HCT116 (cell line): ENCODE results near the gene CRISPLD2. TPM values are rescaled to one million over a fixed set of nuclear protein-coding genes. Genes with fewer than 3 reads are reported as not detected.

Experiments used
- ATAC-seq: fragments of 200-7000 bp; cut with Tn5 transposase; 2 replicates; pipeline ENCODE4 v1.9.1; 2020; ENCODE audit warnings: mild to moderate bottlenecking, moderate library complexity
- BruUV-seq: library from RNA; stranded (reverse); fragments of 400-500 nt; replicated peaks from 2 replicates; lab custom pipeline; 2021; lab: Mats Ljungman, UMichigan
- CTCF ChIA-PET: fragments of 300-600 bp; sonication (Branson Sonifier 250); formaldehyde crosslinking; loops from one replicate; lab custom pipeline; 2021; ENCODE audit warnings: antibody characterized with exemption; lab: Charles Lee
- POLR2A ChIA-PET: fragments of 300-600, 350-600 bp; sonication (Branson Sonifier 250); formaldehyde crosslinking; loops from one replicate; lab custom pipeline; 2021; ENCODE audit warnings: antibody characterized with exemption; lab: Charles Lee
- RAD21 ChIA-PET, 2 experiments: fragments of 300-600 bp; sonication (Branson Sonifier 250); formaldehyde crosslinking; loops; one replicate each; lab custom pipeline; 2023; ENCODE audit warnings: low total read pairs in 2 of 2; ENCODE audit not compliant: uncharacterized antibody in 2 of 2, unreplicated experiment in 2 of 2, low non-redundant PET in 1 of 2; lab: Charles Lee
- DNase-seq: peaks from one replicate; pipeline ENCODE4 v3.0.0-alpha.2; 2010; ENCODE audit warnings: low read depth, low spot score
- H2AFZ ChIP-seq: fragments of 200-600 bp; shearing (Covaris generic), sonication (generic); 2 replicates; pipeline ENCODE4 v1.6.1; 2017; ENCODE audit warnings: low read depth, mixed run types, mixed read lengths, antibody characterized with exemption, low read length; ENCODE audit not compliant: poor library complexity, severe bottlenecking
- H3K27ac ChIP-seq: 2 replicates; pipeline ENCODE4 v1.5.1; 2012; ENCODE audit warnings: low read depth, low read length
- H3K27me3 ChIP-seq: fragments of 200-600 bp; sonication (generic); 2 replicates; pipeline ENCODE4 v1.6.1; 2016; ENCODE audit warnings: mixed run types, low read length, mixed read lengths; ENCODE audit not compliant: insufficient read depth
- H3K36me3 ChIP-seq, 2 experiments: fragments of 200-500 bp in 1 of 2; fragments of 200-600 bp in 1 of 2; sonication (Bioruptor generic) in 1 of 2; sonication (generic) in 1 of 2; 2 replicates each; pipeline versions ENCODE4 v1.5.1 to v1.6.1; 2014 to 2016; ENCODE audit warnings: low read length in 2 of 2, inconsistent platforms in 1 of 2, mixed read lengths in 1 of 2, mixed run types in 1 of 2; ENCODE audit not compliant: insufficient read depth in 2 of 2, control insufficient read depth in 1 of 2
- H3K4me1 ChIP-seq, 2 experiments: fragments of 200-600 bp in 1 of 2; sonication (generic) in 1 of 2; 2 replicates each; pipeline versions ENCODE4 v1.5.1 to v1.6.1; 2012 to 2017; ENCODE audit warnings: low read length in 2 of 2, inconsistent platforms in 1 of 2, mild to moderate bottlenecking in 1 of 2, mixed read lengths in 1 of 2, mixed run types in 1 of 2, moderate library complexity in 1 of 2; ENCODE audit not compliant: insufficient read depth in 2 of 2, control insufficient read depth in 1 of 2
- H3K4me2 ChIP-seq: fragments of 200-600 bp; sonication (generic); 2 replicates; pipeline ENCODE4 v1.6.1; 2017; ENCODE audit warnings: mixed run types, low read length, mixed read lengths
- H3K4me3 ChIP-seq, 2 experiments: fragments of 200-600 bp in 1 of 2; sonication (generic) in 1 of 2; replicated peaks in 1 of 2; 2 replicates each; pipeline ENCODE4 v1.5.1; 2011 to 2016; ENCODE audit warnings: low read length in 2 of 2, control low read depth in 1 of 2, low read depth in 1 of 2, mild to moderate bottlenecking in 1 of 2, mixed read lengths in 1 of 2, mixed run types in 1 of 2
- H3K79me2 ChIP-seq: fragments of 200-600 bp; sonication (generic); 2 replicates; pipeline ENCODE4 v1.6.1; 2017; ENCODE audit warnings: mild to moderate bottlenecking, mixed run types, low read length, moderate library complexity, mixed read lengths; ENCODE audit not compliant: insufficient read depth
- H3K9ac ChIP-seq: fragments of 200-600 bp; sonication (generic); 2 replicates; pipeline ENCODE4 v1.6.1; 2016; ENCODE audit warnings: low read length, mixed read lengths
- H3K9me2 ChIP-seq: fragments of 200-600 bp; sonication (generic), shearing (Covaris generic); 2 replicates; pipeline ENCODE4 v1.6.1; 2017; ENCODE audit warnings: mixed run types, mild to moderate bottlenecking, moderate library complexity; ENCODE audit not compliant: insufficient read depth
- H3K9me3 ChIP-seq, 2 experiments: fragments of 200-500 bp in 1 of 2; fragments of 200-600 bp in 1 of 2; sonication (Bioruptor generic) in 1 of 2; sonication (generic) in 1 of 2; 2 replicates each; pipeline ENCODE4 v1.6.1; 2014 to 2017; ENCODE audit warnings: low read length in 2 of 2, mixed read lengths in 2 of 2, inconsistent platforms in 1 of 2, low read depth in 1 of 2, mild to moderate bottlenecking in 1 of 2, mixed run types in 1 of 2, moderate library complexity in 1 of 2; ENCODE audit not compliant: control insufficient read depth in 1 of 2, insufficient read depth in 1 of 2
- H4K20me1 ChIP-seq: fragments of 200-600 bp; sonication (generic), shearing (Covaris generic); 2 replicates; pipeline ENCODE4 v1.6.1; 2017; ENCODE audit warnings: mixed run types, mild to moderate bottlenecking, moderate library complexity; ENCODE audit not compliant: insufficient read depth
- CBX3 ChIP-seq: IDR thresholded peaks from 2 replicates; pipeline ENCODE4 v1.6.1; 2012; ENCODE audit warnings: low read depth
- CEBPB ChIP-seq: IDR thresholded peaks from 2 replicates; pipeline ENCODE4 v1.6.1; 2012; ENCODE audit warnings: low read depth
- ELF1 ChIP-seq: IDR thresholded peaks from 2 replicates; pipeline ENCODE4 v1.6.1; 2012; ENCODE audit warnings: low read depth, borderline replicate concordance
- EZH2 ChIP-seq: fragments of 200-600 bp; sonication (generic); IDR thresholded peaks from 2 replicates; pipeline ENCODE4 v1.6.1; 2017; ENCODE audit warnings: antibody characterized with exemption, mixed run types
- EZH2phosphoT487 ChIP-seq: fragments of 200-600 bp; IDR thresholded peaks from 2 replicates; pipeline ENCODE4 v1.6.1; 2018; ENCODE audit warnings: antibody characterized with exemption, borderline replicate concordance
- FOSL1 ChIP-seq: IDR thresholded peaks from 2 replicates; pipeline ENCODE4 v1.6.1; 2012; ENCODE audit warnings: low read depth
- RAD21 ChIP-seq: IDR thresholded peaks from 2 replicates; pipeline ENCODE4 v1.6.1; 2012; ENCODE audit warnings: low read depth, mild to moderate bottlenecking
- SIN3A ChIP-seq: IDR thresholded peaks from 2 replicates; pipeline ENCODE4 v1.6.1; 2012; ENCODE audit warnings: low read depth
- SP1 ChIP-seq: IDR thresholded peaks from 2 replicates; pipeline ENCODE4 v1.6.1; 2012; ENCODE audit warnings: low read depth
- SRF ChIP-seq: IDR thresholded peaks from 2 replicates; pipeline ENCODE4 v1.6.1; 2012; ENCODE audit warnings: low read depth
- TCF7L2 ChIP-seq: IDR thresholded peaks from 2 replicates; pipeline ENCODE4 v1.7.0; 2011; ENCODE audit warnings: borderline replicate concordance, inconsistent platforms; ENCODE audit not compliant: insufficient read depth, insufficient read length; ENCODE audit errors: extremely low read depth
- ZFX ChIP-seq: fragments of 450-650 bp; IDR thresholded peaks from 2 replicates; pipeline ENCODE4 v1.6.1; 2017
- intact Hi-C: fragments of 100-400 bp; cut with micrococcal nuclease; formaldehyde crosslinking; loops from 2 replicates; pipeline ENCODE4 v1.10.0; 2022
- total RNA-seq: library from RNA; stranded (reverse); gene quantifications from one replicate; pipeline ENCODE4 v1.2.1, GENCODE V29; 2021; ENCODE audit not compliant: unreplicated experiment
- TF ChIP-seq, protein P1 (sequence below): IDR thresholded peaks from 2 replicates; pipeline ENCODE4 v1.6.1; 2012; ENCODE audit warnings: low read depth
- TF ChIP-seq, protein P2 (sequence below): IDR thresholded peaks from 2 replicates; pipeline ENCODE4 v1.6.1; 2012
- TF ChIP-seq, protein P3 (sequence below): IDR thresholded peaks from 2 replicates; pipeline ENCODE4 v1.6.1; 2011; ENCODE audit warnings: mild to moderate bottlenecking, low read length, moderate library complexity; ENCODE audit not compliant: insufficient replicate concordance; ENCODE audit errors: extremely low read depth

CRISPLD2 gene
- total RNA-seq, 1 experiment from 2014 or later: 4.6 TPM

DNA sequence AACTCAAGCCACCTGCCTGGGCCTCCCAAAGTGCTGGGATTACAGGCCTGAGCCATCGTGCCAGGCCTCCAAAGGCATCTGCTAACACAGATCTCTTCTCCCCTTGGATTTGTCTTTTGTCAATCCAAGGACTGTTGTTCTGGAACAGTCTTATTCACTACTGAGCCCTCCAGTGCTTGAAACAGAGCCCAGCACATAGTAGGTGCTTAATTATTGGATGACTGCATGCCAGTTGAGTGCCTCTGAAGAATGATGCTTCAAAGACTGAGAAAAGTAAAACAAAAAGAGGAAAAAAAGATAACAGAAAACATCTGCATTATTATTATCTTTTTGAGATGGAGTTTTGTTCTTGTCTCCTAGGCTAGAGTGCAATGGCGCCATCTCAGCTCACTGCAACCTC lies 1.7 kb upstream of the CRISPLD2 start (continued):
- TF ChIP-seq, protein P1, sequence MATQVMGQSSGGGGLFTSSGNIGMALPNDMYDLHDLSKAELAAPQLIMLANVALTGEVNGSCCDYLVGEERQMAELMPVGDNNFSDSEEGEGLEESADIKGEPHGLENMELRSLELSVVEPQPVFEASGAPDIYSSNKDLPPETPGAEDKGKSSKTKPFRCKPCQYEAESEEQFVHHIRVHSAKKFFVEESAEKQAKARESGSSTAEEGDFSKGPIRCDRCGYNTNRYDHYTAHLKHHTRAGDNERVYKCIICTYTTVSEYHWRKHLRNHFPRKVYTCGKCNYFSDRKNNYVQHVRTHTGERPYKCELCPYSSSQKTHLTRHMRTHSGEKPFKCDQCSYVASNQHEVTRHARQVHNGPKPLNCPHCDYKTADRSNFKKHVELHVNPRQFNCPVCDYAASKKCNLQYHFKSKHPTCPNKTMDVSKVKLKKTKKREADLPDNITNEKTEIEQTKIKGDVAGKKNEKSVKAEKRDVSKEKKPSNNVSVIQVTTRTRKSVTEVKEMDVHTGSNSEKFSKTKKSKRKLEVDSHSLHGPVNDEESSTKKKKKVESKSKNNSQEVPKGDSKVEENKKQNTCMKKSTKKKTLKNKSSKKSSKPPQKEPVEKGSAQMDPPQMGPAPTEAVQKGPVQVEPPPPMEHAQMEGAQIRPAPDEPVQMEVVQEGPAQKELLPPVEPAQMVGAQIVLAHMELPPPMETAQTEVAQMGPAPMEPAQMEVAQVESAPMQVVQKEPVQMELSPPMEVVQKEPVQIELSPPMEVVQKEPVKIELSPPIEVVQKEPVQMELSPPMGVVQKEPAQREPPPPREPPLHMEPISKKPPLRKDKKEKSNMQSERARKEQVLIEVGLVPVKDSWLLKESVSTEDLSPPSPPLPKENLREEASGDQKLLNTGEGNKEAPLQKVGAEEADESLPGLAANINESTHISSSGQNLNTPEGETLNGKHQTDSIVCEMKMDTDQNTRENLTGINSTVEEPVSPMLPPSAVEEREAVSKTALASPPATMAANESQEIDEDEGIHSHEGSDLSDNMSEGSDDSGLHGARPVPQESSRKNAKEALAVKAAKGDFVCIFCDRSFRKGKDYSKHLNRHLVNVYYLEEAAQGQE: no peak
- no peak for TF ChIP-seq SP1
- TF ChIP-seq ZFX: no peak
- no peak for TF ChIP-seq CEBPB
- TF ChIP-seq, protein P2, sequence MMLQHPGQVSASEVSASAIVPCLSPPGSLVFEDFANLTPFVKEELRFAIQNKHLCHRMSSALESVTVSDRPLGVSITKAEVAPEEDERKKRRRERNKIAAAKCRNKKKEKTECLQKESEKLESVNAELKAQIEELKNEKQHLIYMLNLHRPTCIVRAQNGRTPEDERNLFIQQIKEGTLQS: no peak
- no peak for TF ChIP-seq ELF1
- TF ChIP-seq, all 23 proteins: peak for 0

DNA sequence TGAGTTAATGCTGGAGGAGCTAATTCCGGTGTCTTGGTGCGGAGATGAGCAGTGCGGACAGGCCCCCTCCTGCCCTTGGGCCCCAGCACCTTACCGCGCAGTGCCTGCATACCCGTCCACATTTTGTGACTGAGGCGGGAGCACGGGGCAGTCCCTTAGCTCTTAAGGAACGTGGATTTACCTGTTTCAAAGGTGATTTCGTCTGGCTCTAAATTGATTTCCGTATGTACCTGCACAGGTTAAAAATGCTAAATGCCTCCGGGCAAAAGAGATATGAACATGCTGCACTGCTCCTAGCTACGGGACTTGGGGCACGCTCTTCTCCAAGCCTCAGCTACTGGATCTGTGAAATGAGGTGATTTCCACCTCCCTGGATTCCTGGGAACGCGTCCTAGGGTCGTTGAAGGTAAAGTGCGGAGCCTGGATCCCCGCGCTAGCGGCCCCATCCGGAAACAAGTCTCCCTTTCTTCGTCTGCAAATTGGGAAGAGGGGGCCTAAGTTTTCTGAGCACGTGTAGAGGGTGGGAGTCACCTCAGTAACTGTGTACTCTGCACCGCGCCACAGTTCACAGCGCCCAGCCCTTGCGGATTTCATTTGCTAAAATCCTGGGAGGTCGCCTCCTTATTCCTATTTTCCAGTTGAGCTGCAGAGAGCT lies 669 bp upstream of the CRISPLD2 start:
- no peak for DNase-seq
- Histone ChIP-seq H3K4me1 (peaks cover 7 to 15% of the 10 kb centered on the region in 2 experiments), H4K20me1 (no peaks in the 10 kb centered on the region), H3K9me3 (no peaks in the 10 kb centered on the region), H3K9ac (no peak overlapping the region), H3K27ac (no peak overlapping the region), H2AFZ (no peak overlapping the region), H3K36me3 (no peaks in the 10 kb centered on the region), H3K27me3 (no peaks in the 10 kb centered on the region), H3K4me3 (no peak overlapping the region; a peak in 1 of 4 replicates), H3K4me2 (peak overlapping the region; percentile 97), H3K9me2 (no peaks in the 10 kb centered on the region), H3K79me2 (no peaks in the 10 kb centered on the region)
- ChIA-PET POLR2A (interaction anchor here (0.9 to 4.4 kb wide), 11 partner anchors 9 to 306 kb away, joined by 3 to 40 read pairs (median 4); no protein-coding TSS in a partner anchor), RAD21 (no interaction called here), CTCF (interaction anchor here (1.0 to 1.2 kb wide), 2 partner anchors 11 to 197 kb away, joined by 3 read pairs; no protein-coding TSS in a partner anchor)
- intact Hi-C loops: no loop called here
- ATAC-seq: peak; percentile 7
- no TSS peak for BruUV-seq
- TF ChIP-seq ELF1 (no peak), TCF7L2 (no peak), CEBPB (no peak), FOSL1 (no peak), EZH2 (no peak), RAD21 (no peak), SIN3A (no peak), CBX3 (no peak), EZH2phosphoT487 (no peak), SP1 (no peak), SRF (no peak)
- TF ChIP-seq, protein P1: no peak
- TF ChIP-seq, protein P3, sequence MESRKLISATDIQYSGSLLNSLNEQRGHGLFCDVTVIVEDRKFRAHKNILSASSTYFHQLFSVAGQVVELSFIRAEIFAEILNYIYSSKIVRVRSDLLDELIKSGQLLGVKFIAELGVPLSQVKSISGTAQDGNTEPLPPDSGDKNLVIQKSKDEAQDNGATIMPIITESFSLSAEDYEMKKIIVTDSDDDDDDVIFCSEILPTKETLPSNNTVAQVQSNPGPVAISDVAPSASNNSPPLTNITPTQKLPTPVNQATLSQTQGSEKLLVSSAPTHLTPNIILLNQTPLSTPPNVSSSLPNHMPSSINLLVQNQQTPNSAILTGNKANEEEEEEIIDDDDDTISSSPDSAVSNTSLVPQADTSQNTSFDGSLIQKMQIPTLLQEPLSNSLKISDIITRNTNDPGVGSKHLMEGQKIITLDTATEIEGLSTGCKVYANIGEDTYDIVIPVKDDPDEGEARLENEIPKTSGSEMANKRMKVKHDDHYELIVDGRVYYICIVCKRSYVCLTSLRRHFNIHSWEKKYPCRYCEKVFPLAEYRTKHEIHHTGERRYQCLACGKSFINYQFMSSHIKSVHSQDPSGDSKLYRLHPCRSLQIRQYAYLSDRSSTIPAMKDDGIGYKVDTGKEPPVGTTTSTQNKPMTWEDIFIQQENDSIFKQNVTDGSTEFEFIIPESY: no peak
